Measurements from ENCODE around the gene NAT16. TPM values are rescaled to one million over a fixed set of nuclear protein-coding genes. Genes with fewer than 3 reads are reported as not detected.
"Not testable (repeated sequence)": the region's sequence is repeated elsewhere in the genome, so short reads cannot be mapped to it uniquely, and the experiment has no call there.

The NAT16 gene
- polyA plus RNA-seq, 1 experiment, result 0.02 TPM

- DNase-seq (ENCODE audit: low read depth, low spot score), result no peak
- H3K27me3 ChIP-seq (ENCODE audit: control insufficient read depth, insufficient read depth, low read length), result peaks cover 39% of the 10 kb centered on the region
- no peak for TF ChIP-seq CTCF (IDR thresholded peaks at IDR 0.05; ENCODE audit: low read depth, low read length)
- ChIA-PET POLR2A (interaction anchor here (0.6 kb wide), 1 partner anchor 23 kb away, joined by 6 read pairs; no protein-coding TSS in a partner anchor), CTCF (interaction anchor here (3.4 kb wide), 1 partner anchor 10 kb away, joined by 30 read pairs; no protein-coding TSS in a partner anchor)
- H3K4me3 ChIP-seq (ENCODE audit: low read depth, low read length), result no peak overlapping the region
- H3K9me3 ChIP-seq (ENCODE audit: control insufficient read depth, insufficient read depth, low read length), result no peaks in the 10 kb centered on the region; the same call in 1 of the 2 replicates
- H3K27ac ChIP-seq (ENCODE audit: low read depth, low read length), result no peak overlapping the region
Measured at GRCh38 chr7:101201695-101202602, 21.9 kb upstream of the NAT16 start.

GRCh38 chr7:101200862-101201599, 20.9 kb upstream of the NAT16 start, which contains the start of gene MOGAT3:
Gene MOGAT3 (minus strand): TSS chr7:101201036. CDS start chr7:101200854, 182 bp downstream.
- H3K27ac ChIP-seq (ENCODE audit: low read depth, low read length), result no peak within 1 kb of the TSS
- ChIA-PET POLR2A (no interaction called here), CTCF (interaction anchor here (0.8 to 3.4 kb wide), 3 partner anchors 9 to 114 kb away, joined by 3 to 30 read pairs (median 4); partner anchors contain the start of genes PLOD3 and ZNHIT1)
- no peaks in the 10 kb centered on the region; the same call in 1 of the 2 replicates for H3K9me3 ChIP-seq (ENCODE audit: control insufficient read depth, insufficient read depth, low read length)
- peaks cover 39% of the 10 kb centered on the region for H3K27me3 ChIP-seq (ENCODE audit: control insufficient read depth, insufficient read depth, low read length)
- no peak for DNase-seq (ENCODE audit: low read depth, low spot score)
- TF ChIP-seq CTCF (IDR thresholded peaks at IDR 0.05; ENCODE audit: low read depth, low read length), result no peak
- no peak within 1 kb of the TSS for H3K4me3 ChIP-seq (ENCODE audit: low read depth, low read length)

- Histone ChIP-seq H3K4me3 (ENCODE audit: low read depth, low read length) (no peak overlapping the region), H3K9me3 (ENCODE audit: control insufficient read depth, insufficient read depth, low read length) (no peaks in the 10 kb centered on the region; the same call in 1 of the 2 replicates), H3K27me3 (ENCODE audit: control insufficient read depth, insufficient read depth, low read length) (peaks cover 39% of the 10 kb centered on the region), H3K27ac (ENCODE audit: low read depth, low read length) (no peak overlapping the region)
- ChIA-PET CTCF (interaction anchor here (0.6 to 3.4 kb wide), 5 partner anchors 8 to 509 kb away, joined by 3 to 30 read pairs (median 4); partner anchors contain the start of genes PLOD3 and ZNHIT1), POLR2A (no interaction called here)
- no peak for TF ChIP-seq CTCF (IDR thresholded peaks at IDR 0.05; ENCODE audit: low read depth, low read length)
- no peak for DNase-seq (ENCODE audit: low read depth, low spot score)
Measured at GRCh38 chr7:101200504-101200861, 20.4 kb upstream of the NAT16 start.

GRCh38 chr7:101199522-101199921, 19.4 kb upstream of the NAT16 start:
- not testable (repeated sequence) for H3K9me3 ChIP-seq (ENCODE audit: control insufficient read depth, insufficient read depth, low read length); H3K27ac ChIP-seq (ENCODE audit: low read depth, low read length); DNase-seq (ENCODE audit: low read depth, low spot score); H3K4me3 ChIP-seq (ENCODE audit: low read depth, low read length)
- peaks cover 39% of the 10 kb centered on the region for H3K27me3 ChIP-seq (ENCODE audit: control insufficient read depth, insufficient read depth, low read length)
- ChIA-PET CTCF (interaction anchor here (0.9 to 1.0 kb wide), 2 partner anchors 18 to 55 kb away, joined by 4 to 5 read pairs; partner anchors contain the start of genes PLOD3 and ZNHIT1), POLR2A (interaction anchor here (0.7 kb wide), 2 partner anchors 397 to 1102 kb away, joined by 7 to 9 read pairs; no protein-coding TSS in a partner anchor)

GRCh38 chr7:101198476-101198875, 18.4 kb upstream of the NAT16 start:
- CTCF ChIA-PET, result no interaction called here
- POLR2A ChIA-PET, result no interaction called here
- Histone ChIP-seq H3K9me3 (ENCODE audit: control insufficient read depth, insufficient read depth, low read length) (no peaks in the 10 kb centered on the region; the same call in 1 of the 2 replicates), H3K27me3 (ENCODE audit: control insufficient read depth, insufficient read depth, low read length) (peaks cover 37% of the 10 kb centered on the region), H3K4me3 (ENCODE audit: low read depth, low read length) (no peak overlapping the region), H3K27ac (ENCODE audit: low read depth, low read length) (no peak overlapping the region)
- TF ChIP-seq CTCF (IDR thresholded peaks at IDR 0.05; ENCODE audit: low read depth, low read length), result no peak
- DNase-seq (ENCODE audit: low read depth, low spot score), result no peak

Data from AG04450 (cell line).